Breast epithelium (tissue), 4 donors: ENCODE data around the gene MAP4K1. TPM values are rescaled to one million over a fixed set of nuclear protein-coding genes. Genes with fewer than 3 reads are reported as not detected.

ENCODE experiments used
- DNase-seq, 2 donors: peaks; one replicate each; pipeline ENCODE4 v3.0.0-alpha.2; 2019; ENCODE audit warnings: low spot score in 2 of 2
- H3K27ac ChIP-seq, 2 donors: fragments of 200-600 bp; sonication (generic) in 1 of 2; one replicate each; pipeline ENCODE4 v1.5.1; 2016 to 2019; ENCODE audit warnings: mild to moderate bottlenecking in 1 of 2
- H3K27me3 ChIP-seq, 2 donors: fragments of 200-600 bp; sonication (generic) in 1 of 2; one replicate each; pipeline versions ENCODE4 v1.5.1 to v1.6.0; 2017 to 2019; ENCODE audit warnings: control low read depth in 1 of 2, mild to moderate bottlenecking in 1 of 2
- H3K36me3 ChIP-seq: fragments of 200-600 bp; one replicate; pipeline ENCODE4 v1.5.1; 2019
- H3K4me1 ChIP-seq, 2 donors: fragments of 200-600 bp; sonication (generic); one replicate each; pipeline ENCODE4 v1.5.1; 2016 to 2019; ENCODE audit warnings: control low read depth in 1 of 2
- H3K4me3 ChIP-seq, 3 donors: fragments of 200-600 bp; sonication (generic); 1 replicate in 2 of 3; 2 replicates in 1 of 3; pipeline ENCODE4 v1.5.1; 2016 to 2019; ENCODE audit warnings: mild to moderate bottlenecking in 3 of 3, moderate library complexity in 2 of 3
- H3K9me3 ChIP-seq, 2 donors: fragments of 200-600 bp; sonication (generic) in 1 of 2; one replicate each; pipeline ENCODE4 v1.5.1; 2016 to 2019; ENCODE audit warnings: control low read depth in 1 of 2
- CTCF ChIP-seq, 3 donors: fragments of 450-650 bp; IDR thresholded peaks; one replicate each; pipeline ENCODE4 v1.5.1; 2016 to 2017; ENCODE audit warnings: antibody characterized with exemption in 3 of 3, mild to moderate bottlenecking in 3 of 3, moderate library complexity in 3 of 3
- POLR2A ChIP-seq: fragments of 450-650 bp; IDR thresholded peaks from one replicate; pipeline ENCODE4 v1.6.1; 2016; ENCODE audit warnings: antibody characterized with exemption, mild to moderate bottlenecking, moderate library complexity
- POLR2AphosphoS5 ChIP-seq, 3 donors: sonication (generic); formaldehyde crosslinking; IDR thresholded peaks; one replicate each; pipeline ENCODE4 v1.6.1; 2017; ENCODE audit warnings: antibody characterized with exemption in 3 of 3
- intact Hi-C: fragments of 100-400 bp; cut with DNase I; formaldehyde crosslinking; loops from one replicate; pipeline ENCODE4 v1.15.1; 2023; ENCODE audit warnings: low total_unique reads
- total RNA-seq, 3 donors: library from RNA; depleted of rRNA; stranded (reverse); fragments of >200 nt; gene quantifications; one replicate each; pipeline ENCODE4 v1.1.0, GENCODE V29; 2016

MAP4K1 gene
- total RNA-seq, 3 donors from 2014 or later: 2.5 to 9.3 (median 3.6) TPM

- no peak for TF ChIP-seq POLR2A
- TF ChIP-seq CTCF (IDR thresholded peaks at IDR 0.05): no peak
- no peak for TF ChIP-seq POLR2AphosphoS5 (IDR thresholded peaks at IDR 0.05)
- H3K36me3 ChIP-seq: no peaks in the 10 kb centered on the region
- H3K27ac ChIP-seq: peak overlapping the region; percentile 98 to 99
- no peaks in the 10 kb centered on the region for H3K27me3 ChIP-seq
- no peaks in the 10 kb centered on the region for H3K9me3 ChIP-seq
- peaks cover 4 to 30% of the 10 kb centered on the region in 2 donors for H3K4me1 ChIP-seq
- intact Hi-C loops: no loop called here
- no peak for DNase-seq
- H3K4me3 ChIP-seq: peak overlapping the region; percentile 95 to 100 (median 95)
These were observed 32.5 kb upstream of the MAP4K1 start for GRCh38 chr19:38650172-38650775.

GRCh38 chr19:38649305-38650171, 31.8 kb upstream of the MAP4K1 start:
- no peaks in the 10 kb centered on the region for H3K36me3 ChIP-seq
- H3K27me3 ChIP-seq: no peaks in the 10 kb centered on the region
- peak overlapping the region; percentile 95 to 100 (median 95) for H3K4me3 ChIP-seq
- peak overlapping the region; percentile 98 to 99 for H3K27ac ChIP-seq
- intact Hi-C loops: loop anchor here (5.0 kb wide), 1 partner anchor 198 kb away; the partner anchor contains the start of gene HNRNPL
- peak; percentile 58 to 86 for DNase-seq
- no peaks in the 10 kb centered on the region for H3K9me3 ChIP-seq
- TF ChIP-seq POLR2A (peak; percentile 37), CTCF (IDR thresholded peaks at IDR 0.05) (no peak), POLR2AphosphoS5 (IDR thresholded peaks at IDR 0.05) (peak; percentile 8 to 48 (median 15))
- H3K4me1 ChIP-seq: peaks cover 4 to 28% of the 10 kb centered on the region in 2 donors

GRCh38 chr19:38648769-38649304, 31.1 kb upstream of the MAP4K1 start:
- Histone ChIP-seq H3K9me3 (no peaks in the 10 kb centered on the region), H3K27me3 (no peaks in the 10 kb centered on the region), H3K4me3 (peak overlapping the region; percentile 95 to 100 (median 95)), H3K36me3 (no peaks in the 10 kb centered on the region), H3K4me1 (peaks cover 4 to 28% of the 10 kb centered on the region in 2 donors), H3K27ac (peak overlapping the region; percentile 98 to 99)
- intact Hi-C loops: loop anchor here (5.0 kb wide), 1 partner anchor 198 kb away; the partner anchor contains the start of gene HNRNPL
- no peak for DNase-seq
- TF ChIP-seq POLR2A (no peak), POLR2AphosphoS5 (IDR thresholded peaks at IDR 0.05) (peak in 1 of 3 donors; percentile 5), CTCF (IDR thresholded peaks at IDR 0.05) (no peak)

GRCh38 chr19:38647966-38648768, 30.4 kb upstream of the MAP4K1 start:
- Histone ChIP-seq H3K4me3 (peak overlapping the region; percentile 95 to 100 (median 95)), H3K27me3 (no peaks in the 10 kb centered on the region), H3K9me3 (no peaks in the 10 kb centered on the region), H3K4me1 (peaks cover 4 to 28% of the 10 kb centered on the region in 2 donors), H3K36me3 (no peaks in the 10 kb centered on the region), H3K27ac (peak overlapping the region; percentile 98 to 99)
- no peak for DNase-seq
- intact Hi-C loops: loop anchor here (5.0 kb wide), 1 partner anchor 199 kb away; the partner anchor contains the start of gene HNRNPL
- no peak for TF ChIP-seq CTCF (IDR thresholded peaks at IDR 0.05)
- no peak for TF ChIP-seq POLR2AphosphoS5 (IDR thresholded peaks at IDR 0.05)
- TF ChIP-seq POLR2A: no peak
